Endothelial cell of umbilical vein (primary cell): Measurements from ENCODE around the gene DNAH9. TPM values are rescaled to one million over a fixed set of nuclear protein-coding genes. Genes with fewer than 3 reads are reported as not detected.

Source experiments
- BruUV-seq: library from RNA; stranded (reverse); fragments of 400-500 nt; replicated peaks from 2 replicates; lab custom pipeline; 2021; lab: Mats Ljungman, UMichigan
- CTCF ChIA-PET: fragments of 300-600, 350-600 bp; sonication (Branson Sonifier 250); formaldehyde crosslinking; loops from one replicate; lab custom pipeline; 2021; ENCODE audit warnings: antibody characterized with exemption, inconsistent platforms; lab: Charles Lee
- POLR2A ChIA-PET: fragments of 300-600, 350-600 bp; sonication (Branson Sonifier 250); formaldehyde crosslinking; loops from one replicate; lab custom pipeline; 2021; ENCODE audit warnings: antibody characterized with exemption, inconsistent platforms; lab: Charles Lee
- DNase-seq: peaks from one replicate; pipeline ENCODE4 v3.0.0-alpha.2; 2011; ENCODE audit warnings: low read depth, low spot score
- FAIRE-seq: peaks from 2 replicates; lab custom pipeline; 2011; peaks lifted over from hg19 to GRCh38; lab: Jason Lieb, UNC
- H2AFZ ChIP-seq: 2 replicates; pipeline ENCODE4 v1.6.0; 2012; ENCODE audit warnings: low read depth, low read length, control low read depth, inconsistent platforms
- H3K27ac ChIP-seq: 2 replicates; pipeline ENCODE4 v1.5.1; 2011; ENCODE audit warnings: low read depth, mild to moderate bottlenecking, control low read depth, low read length, moderate library complexity; ENCODE audit not compliant: insufficient read depth
- H3K27me3 ChIP-seq, 2 experiments: 2 replicates each; pipeline versions ENCODE4 v1.6.0 to v1.6.1; 2011; ENCODE audit warnings: low read length in 2 of 2, mixed read lengths in 1 of 2; ENCODE audit not compliant: control insufficient read depth in 2 of 2, insufficient read depth in 2 of 2
- H3K36me3 ChIP-seq, 2 experiments: 2 replicates in 1 of 2; 3 replicates in 1 of 2; pipeline ENCODE4 v1.5.1; 2011; ENCODE audit warnings: low read length in 2 of 2, mild to moderate bottlenecking in 1 of 2, moderate library complexity in 1 of 2; ENCODE audit not compliant: control insufficient read depth in 2 of 2, insufficient read depth in 2 of 2; ENCODE audit errors: extremely low read depth in 1 of 2
- H3K4me1 ChIP-seq: 3 replicates; pipeline ENCODE4 v1.5.1; 2011; ENCODE audit warnings: mild to moderate bottlenecking, low read length; ENCODE audit not compliant: control insufficient read depth, insufficient read depth; ENCODE audit errors: extremely low read depth
- H3K4me2 ChIP-seq: 2 replicates; pipeline ENCODE4 v1.6.1; 2011; ENCODE audit warnings: low read length, control low read depth, mixed read lengths; ENCODE audit not compliant: insufficient read depth
- H3K4me3 ChIP-seq, 3 experiments: fragments of 200-600 bp in 1 of 3; sonication (generic), shearing (Covaris generic) in 1 of 3; replicated peaks in 1 of 3; 2 replicates each; pipeline ENCODE4 v1.5.1; 2011 to 2016; ENCODE audit warnings: control low read depth in 3 of 3, low read length in 3 of 3, mild to moderate bottlenecking in 2 of 3, inconsistent platforms in 1 of 3, low read depth in 1 of 3, moderate library complexity in 1 of 3; ENCODE audit not compliant: insufficient read depth in 1 of 3
- H3K79me2 ChIP-seq: 2 replicates; pipeline ENCODE4 v1.6.0; 2012; ENCODE audit warnings: low read length, inconsistent platforms; ENCODE audit not compliant: control insufficient read depth, insufficient read depth
- H3K9ac ChIP-seq: replicated peaks from 2 replicates; pipeline ENCODE3; 2011; ENCODE audit warnings: low read length, control low read depth; ENCODE audit not compliant: insufficient read depth; ENCODE audit errors: extremely low read depth
- H3K9me1 ChIP-seq: replicated peaks from 3 replicates; pipeline ENCODE4 v1.6.0; 2011; ENCODE audit warnings: mild to moderate bottlenecking, low read length; ENCODE audit not compliant: control insufficient read depth, insufficient read depth; ENCODE audit errors: extremely low read depth
- H3K9me3 ChIP-seq: replicated peaks from 2 replicates; pipeline ENCODE4 v1.5.1; 2012; ENCODE audit warnings: low read length, inconsistent platforms; ENCODE audit not compliant: control insufficient read depth, insufficient read depth
- H4K20me1 ChIP-seq: replicated peaks from 2 replicates; pipeline ENCODE3; 2011; ENCODE audit warnings: mild to moderate bottlenecking, low read length; ENCODE audit not compliant: control insufficient read depth, insufficient read depth; ENCODE audit errors: extremely low read depth
- EZH2 ChIP-seq: IDR thresholded peaks from 2 replicates; pipeline ENCODE4 v1.6.1; 2012; ENCODE audit warnings: borderline replicate concordance, low read depth, mild to moderate bottlenecking, moderate library complexity, low read length, inconsistent platforms; ENCODE audit not compliant: severe bottlenecking
- FOS ChIP-seq: IDR thresholded peaks from 2 replicates; pipeline ENCODE4 v1.6.1; 2011; ENCODE audit warnings: mild to moderate bottlenecking, low read length, moderate library complexity, borderline replicate concordance; ENCODE audit not compliant: insufficient read depth
- GATA2 ChIP-seq: IDR thresholded peaks from 2 replicates; pipeline ENCODE4 v1.7.0; 2011; ENCODE audit warnings: low read depth, mild to moderate bottlenecking, moderate library complexity, mixed read lengths, low read length; ENCODE audit not compliant: insufficient read length, insufficient read depth
- JUN ChIP-seq: IDR thresholded peaks from 2 replicates; pipeline ENCODE4 v1.6.1; 2011; ENCODE audit warnings: borderline replicate concordance, low read depth; ENCODE audit not compliant: insufficient read length, insufficient read depth
- MYC ChIP-seq: IDR thresholded peaks from one replicate; pipeline ENCODE4 v1.6.1; 2011; ENCODE audit warnings: mild to moderate bottlenecking, low read depth, low read length
- POLR2A ChIP-seq: IDR thresholded peaks from 2 replicates; pipeline ENCODE4 v1.6.1; 2012; ENCODE audit warnings: low read depth, mild to moderate bottlenecking, control low read depth, low read length
- POLR2AphosphoS5 ChIP-seq: IDR thresholded peaks from 2 replicates; pipeline ENCODE4 v1.6.1; 2012; ENCODE audit warnings: low read depth, mild to moderate bottlenecking, control low read depth, low read length, moderate library complexity; ENCODE audit not compliant: insufficient read depth
- dilution Hi-C: fragments of 300-500 bp; cut with MboI; formaldehyde crosslinking; loops from one replicate; pipeline ENCODE4 v1.15.0; 2019; ENCODE audit warnings: low sequenced_read_pairs; ENCODE audit not compliant: extremely low pct_ligation_motif_present
- intact Hi-C: fragments of 100-400 bp; cut with micrococcal nuclease; formaldehyde crosslinking; loops from one replicate; pipeline ENCODE4 v1.10.0; 2022
- polyA plus RNA-seq, 4 experiments: library from polyadenylated mRNA; depleted of rRNA in 3 of 4; stranded (reverse) in 3 of 4; unstranded in 1 of 4; fragments of >200 nt; gene quantifications; 2 replicates each; pipeline versions ENCODE4 v1.2.1 to v1.2.3, GENCODE V29; 2011 to 2012; ENCODE audit warnings: missing spikeins in 1 of 4
- total RNA-seq: library from RNA; stranded (reverse); gene quantifications from 2 replicates; pipeline ENCODE4 v1.2.3, GENCODE V29; 2021
- TF ChIP-seq, protein P1 (sequence below), 2 donors: IDR thresholded peaks; 1 replicate in 1 of 2; 2 replicates in 1 of 2; pipeline ENCODE4 v1.5.1; 2011; ENCODE audit warnings: low read length in 2 of 2, mild to moderate bottlenecking in 2 of 2, moderate library complexity in 2 of 2, control low read depth in 1 of 2, inconsistent platforms in 1 of 2, low read depth in 1 of 2; ENCODE audit not compliant: insufficient read depth in 1 of 2; ENCODE audit errors: extremely low read depth in 1 of 2
- TF ChIP-seq, protein P2 (sequence below): IDR thresholded peaks from 2 replicates; pipeline ENCODE4 v1.6.1; 2011; ENCODE audit not compliant: insufficient read depth, insufficient read length

DNAH9 gene
- total and polyA plus RNA-seq, 2 donors (not counting 3 experiments of a cell fraction or from before 2014, with no cell fraction given): not detected

DNA sequence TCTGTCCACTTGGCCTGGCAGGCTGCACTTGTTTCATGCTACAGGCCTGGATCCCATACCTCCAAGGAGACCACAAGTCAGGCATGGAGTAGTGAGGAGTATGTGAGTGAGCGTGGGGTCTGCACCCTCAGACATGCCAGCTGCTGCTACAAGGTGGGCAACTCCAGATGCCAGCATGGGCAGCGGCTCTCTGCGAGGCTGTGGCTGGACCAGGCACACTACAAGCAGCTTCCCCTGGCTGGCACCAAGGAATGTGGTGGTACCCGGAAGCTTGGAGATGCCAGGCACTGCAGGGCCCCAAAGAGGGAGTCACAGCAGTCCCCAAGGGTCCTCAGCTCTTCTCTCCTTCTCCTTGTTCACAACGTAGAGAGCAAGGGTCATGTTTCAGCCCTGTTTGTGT lies 16.1 kb upstream of the DNAH9 start:
- Histone ChIP-seq H3K27ac (no peak overlapping the region), H3K4me2 (no peak overlapping the region), H3K36me3 (no peaks in the 10 kb centered on the region), H3K9ac (no peak overlapping the region), H3K4me3 (no peak overlapping the region), H4K20me1 (no peaks in the 10 kb centered on the region), H3K27me3 (no peaks in the 10 kb centered on the region), H3K9me3 (peaks cover 2% of the 10 kb centered on the region), H3K9me1 (no peaks in the 10 kb centered on the region), H2AFZ (no peak overlapping the region), H3K4me1 (no peaks in the 10 kb centered on the region), H3K79me2 (no peaks in the 10 kb centered on the region)
- no TSS peak for BruUV-seq
- dilution Hi-C loops (no loop called here), intact Hi-C loops (no loop called here)
- POLR2A ChIA-PET: no interaction called here
- CTCF ChIA-PET: interaction anchor here (1.6 kb wide), 1 partner anchor 8 kb away, joined by 4 read pairs; no protein-coding TSS in a partner anchor
- TF ChIP-seq POLR2AphosphoS5: no peak
- TF ChIP-seq GATA2: no peak
- TF ChIP-seq, protein P1, sequence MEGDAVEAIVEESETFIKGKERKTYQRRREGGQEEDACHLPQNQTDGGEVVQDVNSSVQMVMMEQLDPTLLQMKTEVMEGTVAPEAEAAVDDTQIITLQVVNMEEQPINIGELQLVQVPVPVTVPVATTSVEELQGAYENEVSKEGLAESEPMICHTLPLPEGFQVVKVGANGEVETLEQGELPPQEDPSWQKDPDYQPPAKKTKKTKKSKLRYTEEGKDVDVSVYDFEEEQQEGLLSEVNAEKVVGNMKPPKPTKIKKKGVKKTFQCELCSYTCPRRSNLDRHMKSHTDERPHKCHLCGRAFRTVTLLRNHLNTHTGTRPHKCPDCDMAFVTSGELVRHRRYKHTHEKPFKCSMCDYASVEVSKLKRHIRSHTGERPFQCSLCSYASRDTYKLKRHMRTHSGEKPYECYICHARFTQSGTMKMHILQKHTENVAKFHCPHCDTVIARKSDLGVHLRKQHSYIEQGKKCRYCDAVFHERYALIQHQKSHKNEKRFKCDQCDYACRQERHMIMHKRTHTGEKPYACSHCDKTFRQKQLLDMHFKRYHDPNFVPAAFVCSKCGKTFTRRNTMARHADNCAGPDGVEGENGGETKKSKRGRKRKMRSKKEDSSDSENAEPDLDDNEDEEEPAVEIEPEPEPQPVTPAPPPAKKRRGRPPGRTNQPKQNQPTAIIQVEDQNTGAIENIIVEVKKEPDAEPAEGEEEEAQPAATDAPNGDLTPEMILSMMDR (IDR thresholded peaks at IDR 0.05; ENCODE audit: extremely low read depth in 1 of 2, insufficient read depth in 1 of 2, low read depth in 1 of 2, low read length in 2 of 2): no peak
- TF ChIP-seq FOS: no peak
- no peak for TF ChIP-seq POLR2A
- no peak for TF ChIP-seq MYC
- TF ChIP-seq JUN: no peak
- no peak for TF ChIP-seq EZH2
- TF ChIP-seq, protein P2, sequence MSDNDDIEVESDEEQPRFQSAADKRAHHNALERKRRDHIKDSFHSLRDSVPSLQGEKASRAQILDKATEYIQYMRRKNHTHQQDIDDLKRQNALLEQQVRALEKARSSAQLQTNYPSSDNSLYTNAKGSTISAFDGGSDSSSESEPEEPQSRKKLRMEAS: no peak
- DNase-seq (no peak), FAIRE-seq (no peak)
